ENCODE data around the gene TPCN1. TPM values are rescaled to one million over a fixed set of nuclear protein-coding genes. Genes with fewer than 3 reads are reported as not detected.

The TPCN1 gene
- total and polyA plus RNA-seq, 2 donors = 19.3 to 39.3 TPM

DNA sequence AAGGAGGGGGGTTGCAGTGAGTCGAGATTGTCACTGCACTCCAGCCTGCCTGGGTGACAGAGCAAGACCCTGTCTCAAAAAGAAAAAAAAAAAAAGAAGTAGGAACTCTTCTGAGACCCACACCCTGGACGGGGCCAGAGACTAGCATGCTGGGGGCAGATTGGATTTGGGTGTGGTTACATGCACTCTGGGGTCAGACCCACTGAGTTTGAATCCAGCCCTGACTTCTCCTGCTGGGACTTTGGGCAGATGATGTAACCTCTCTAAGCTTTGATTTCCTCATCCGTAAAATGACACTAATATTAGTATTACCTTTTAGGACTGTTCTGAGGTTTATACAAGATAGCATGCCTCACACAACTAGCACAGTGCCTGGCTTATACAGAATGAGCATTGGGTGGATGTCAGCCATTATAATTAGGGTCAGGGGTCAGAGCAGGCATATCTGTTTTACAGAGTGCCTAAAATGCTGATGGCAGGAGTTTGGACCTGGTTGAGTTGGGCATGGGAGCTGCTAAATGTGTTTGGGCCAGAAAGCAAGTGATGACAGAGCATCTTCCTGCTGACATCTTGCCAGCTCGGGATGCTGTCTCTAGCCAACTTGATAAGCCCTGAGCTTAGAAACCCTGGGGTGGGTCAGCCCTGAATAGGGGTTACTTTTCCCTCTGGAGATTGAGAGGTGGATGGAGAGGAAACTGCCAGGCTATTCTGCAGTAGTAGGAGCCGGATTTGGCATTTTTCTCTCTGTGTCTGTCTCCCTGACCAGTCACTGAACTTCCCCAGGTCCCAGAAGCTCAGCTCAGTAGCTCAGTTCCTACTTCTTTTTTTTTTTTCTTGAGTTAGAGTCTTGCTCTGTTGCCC is 15.5 kb downstream of the TPCN1 start:
- 72% methylated on average over 5 of the region's 5 CpGs for WGBS
- DNase-seq (ENCODE audit: extremely low spot score) = no peak
- no peaks in the 10 kb centered on the region for H3K4me1 ChIP-seq (ENCODE audit: insufficient read depth)
- H3K36me3 ChIP-seq (ENCODE audit: insufficient read depth) = peaks cover 6% of the 10 kb centered on the region
- H3K4me3 ChIP-seq (ENCODE audit: low read depth, low read length) = no peak overlapping the region
- H3K27ac ChIP-seq (ENCODE audit: low read depth) = no peak overlapping the region

DNA sequence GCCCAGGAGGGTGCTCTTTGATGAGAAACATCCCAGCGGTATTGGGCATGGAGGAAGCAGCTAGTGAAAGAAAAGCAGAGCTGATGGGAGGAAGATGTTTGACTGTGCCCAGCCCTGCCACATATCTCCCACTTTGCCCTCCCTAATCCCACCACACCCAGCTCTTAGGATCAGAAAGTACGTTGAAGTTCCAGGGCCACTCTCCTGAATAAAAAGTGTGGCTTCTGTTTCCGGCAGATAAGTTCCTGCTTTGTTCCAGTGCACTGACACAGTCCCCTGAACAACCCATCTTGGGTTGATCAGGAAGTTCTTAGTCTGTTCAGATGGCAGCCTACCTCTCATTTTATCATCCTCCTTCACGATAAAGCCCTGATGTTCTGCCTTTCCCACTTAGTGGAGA is 16.5 kb downstream of the TPCN1 start:
- WGBS = 89% methylated on average over 4 of the region's 4 CpGs
- no peak for DNase-seq (ENCODE audit: extremely low spot score)
- H3K4me3 ChIP-seq (ENCODE audit: low read depth, low read length) = no peak overlapping the region
- H3K36me3 ChIP-seq (ENCODE audit: insufficient read depth) = peaks cover 6% of the 10 kb centered on the region
- peak overlapping the region; percentile 27 for H3K27ac ChIP-seq (ENCODE audit: low read depth)
- no peaks in the 10 kb centered on the region for H3K4me1 ChIP-seq (ENCODE audit: insufficient read depth)

DNA sequence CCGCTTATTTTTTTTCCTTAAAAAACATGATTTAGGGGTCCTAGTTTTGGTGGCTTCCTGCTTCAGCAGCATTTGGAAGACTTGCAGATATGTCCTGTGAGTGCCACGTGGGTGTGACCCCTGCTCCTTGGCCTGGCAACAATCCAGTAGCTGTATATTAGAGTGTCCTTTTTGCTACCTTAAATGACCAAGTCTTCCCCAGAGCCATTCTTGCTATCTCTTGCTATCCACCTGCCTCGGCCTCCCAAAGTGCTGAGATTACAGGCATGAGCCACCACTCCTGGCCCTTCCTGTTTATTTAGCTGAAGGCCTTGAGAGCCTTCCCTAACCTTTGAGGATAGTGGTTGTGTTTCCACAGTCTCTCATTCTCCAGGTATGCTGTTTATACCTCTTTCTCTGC is 17.0 kb downstream of the TPCN1 start:
- Histone ChIP-seq H3K27ac (ENCODE audit: low read depth) (no peak overlapping the region), H3K4me3 (ENCODE audit: low read depth, low read length) (no peak overlapping the region), H3K36me3 (ENCODE audit: insufficient read depth) (peaks cover 3% of the 10 kb centered on the region), H3K4me1 (ENCODE audit: insufficient read depth) (no peaks in the 10 kb centered on the region)
- DNase-seq (ENCODE audit: extremely low spot score) = no peak
- 75% methylated on average over 3 of the region's 3 CpGs for WGBS

DNA sequence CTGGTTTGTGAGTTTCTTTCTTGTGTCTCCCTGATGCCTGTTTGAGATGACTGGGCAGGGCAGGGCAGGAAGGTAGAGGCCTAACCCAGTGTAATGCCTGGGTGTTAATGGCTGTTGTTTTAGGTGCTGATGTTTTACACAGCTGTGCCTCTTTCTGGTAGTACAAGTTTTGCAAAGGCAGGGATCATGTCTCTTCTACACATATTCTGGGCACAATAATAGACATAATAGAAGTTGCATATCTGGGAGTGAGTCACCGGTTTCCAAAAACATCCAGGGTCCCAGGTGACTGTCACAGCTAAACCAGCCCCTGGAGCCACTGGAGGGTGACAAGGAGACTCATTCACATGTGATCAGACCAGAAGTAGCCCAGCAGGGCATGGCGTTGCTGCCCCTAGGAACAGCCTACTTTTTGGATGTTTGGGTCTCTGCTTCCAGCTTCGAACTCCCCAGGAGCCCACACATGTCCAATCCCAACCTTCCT is 18.1 kb downstream of the TPCN1 start:
- H3K4me3 ChIP-seq (ENCODE audit: low read depth, low read length) = no peak overlapping the region
- H3K36me3 ChIP-seq (ENCODE audit: insufficient read depth) = no peaks in the 10 kb centered on the region
- DNase-seq (ENCODE audit: extremely low spot score) = no peak
- H3K27ac ChIP-seq (ENCODE audit: low read depth) = peak overlapping the region; percentile 52
- 68% methylated on average over 3 of the region's 3 CpGs for WGBS
- H3K4me1 ChIP-seq (ENCODE audit: insufficient read depth) = no peaks in the 10 kb centered on the region

DNA sequence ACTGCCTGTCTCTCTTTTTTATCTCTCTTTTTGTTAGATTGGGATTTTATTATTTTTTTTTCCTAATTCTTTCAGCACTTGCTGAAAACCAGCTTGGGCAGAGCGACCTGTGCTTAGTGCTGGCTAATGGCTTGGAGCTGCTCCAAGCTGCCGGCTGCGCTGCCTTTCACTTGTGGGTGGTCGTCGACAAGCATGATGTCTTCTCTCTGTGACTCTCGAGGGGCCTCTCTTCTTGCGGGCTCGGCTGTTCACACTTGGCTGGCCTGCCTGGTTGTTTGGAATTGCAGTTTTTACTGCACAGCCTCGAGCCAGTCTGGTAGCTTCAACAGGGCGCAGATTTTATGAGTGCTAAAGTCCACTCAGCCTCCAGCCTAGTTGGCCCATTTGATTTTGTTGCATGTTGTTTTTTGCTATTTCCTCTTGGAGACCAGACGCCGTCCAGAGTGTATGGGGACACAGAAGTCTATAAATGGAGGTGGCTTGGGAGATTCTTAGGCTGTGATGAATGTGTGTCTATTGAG is 18.6 kb downstream of the TPCN1 start:
- H3K4me3 ChIP-seq (ENCODE audit: low read depth, low read length) = no peak overlapping the region
- WGBS = 34% methylated on average over 12 of the region's 12 CpGs
- H3K36me3 ChIP-seq (ENCODE audit: insufficient read depth) = no peaks in the 10 kb centered on the region
- no peaks in the 10 kb centered on the region for H3K4me1 ChIP-seq (ENCODE audit: insufficient read depth)
- H3K27ac ChIP-seq (ENCODE audit: low read depth) = peak overlapping the region; percentile 52
- no peak for DNase-seq (ENCODE audit: extremely low spot score)

DNA sequence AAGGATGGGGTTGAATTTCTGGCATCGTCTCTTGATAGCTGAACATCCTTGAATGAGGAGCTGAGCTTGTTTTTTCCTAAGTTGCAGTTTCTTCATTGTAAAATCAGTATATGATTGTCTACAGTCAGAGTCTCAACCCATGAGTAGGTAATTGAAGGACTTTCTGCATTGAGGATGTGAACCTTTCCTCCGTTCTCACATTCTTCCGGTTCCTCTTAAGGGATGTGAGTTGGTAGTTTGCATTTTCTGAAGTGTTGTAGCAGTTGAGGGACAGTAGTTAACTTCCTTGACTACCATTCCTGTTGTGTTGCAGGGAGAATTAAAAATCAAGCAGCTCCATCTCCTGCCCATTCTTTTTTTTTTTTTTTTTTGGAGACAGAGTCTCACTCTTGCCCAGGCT is 19.1 kb downstream of the TPCN1 start:
- 87% methylated on average over 3 of the region's 3 CpGs for WGBS
- peak overlapping the region; percentile 31 for H3K27ac ChIP-seq (ENCODE audit: low read depth)
- no peak for DNase-seq (ENCODE audit: extremely low spot score)
- no peaks in the 10 kb centered on the region for H3K36me3 ChIP-seq (ENCODE audit: insufficient read depth)
- H3K4me3 ChIP-seq (ENCODE audit: low read depth, low read length) = no peak overlapping the region
- H3K4me1 ChIP-seq (ENCODE audit: insufficient read depth) = no peaks in the 10 kb centered on the region

DNA sequence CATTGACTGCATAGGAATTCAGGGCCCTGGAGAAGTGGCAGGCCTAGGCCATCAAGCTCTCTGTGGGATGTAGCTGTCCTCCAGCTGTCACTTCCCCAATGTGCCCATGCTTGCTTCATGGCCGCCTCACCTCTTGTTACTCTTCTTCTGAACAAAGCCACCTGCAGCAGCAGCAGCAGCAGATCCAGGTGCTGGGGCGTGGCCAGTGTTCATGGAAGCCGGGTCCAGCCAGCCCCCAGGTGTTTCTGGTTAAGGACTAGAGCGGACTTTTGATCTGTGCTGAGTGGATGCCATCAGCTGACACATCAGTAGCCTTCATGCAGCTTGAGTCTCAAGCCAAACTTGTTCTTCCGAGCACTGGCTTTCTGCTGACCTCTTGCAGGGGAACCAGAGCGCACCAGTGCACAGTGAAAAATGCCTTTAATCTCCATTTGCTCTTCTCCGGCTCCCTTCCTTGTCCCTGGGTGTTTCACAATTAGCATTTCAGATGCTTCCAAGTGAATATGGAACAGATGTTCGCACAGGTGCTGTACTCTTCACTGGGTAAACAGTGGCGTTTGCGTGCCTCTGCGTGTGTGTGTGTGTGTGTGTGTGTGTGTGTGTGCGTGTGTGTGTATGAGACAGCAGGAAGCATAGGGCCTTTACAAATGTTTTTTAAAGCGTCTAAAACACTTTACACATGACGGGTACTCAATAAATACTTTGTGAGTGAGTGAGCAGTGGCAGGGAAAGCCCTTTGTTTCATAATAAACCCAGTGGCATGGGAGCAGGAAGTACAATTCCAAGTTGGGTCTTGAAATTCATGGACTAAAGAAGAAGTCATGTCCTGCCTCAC is 20.1 kb downstream of the TPCN1 start:
- H3K36me3 ChIP-seq (ENCODE audit: insufficient read depth) = no peaks in the 10 kb centered on the region
- DNase-seq (ENCODE audit: extremely low spot score) = no peak
- no peak overlapping the region for H3K4me3 ChIP-seq (ENCODE audit: low read depth, low read length)
- 77% methylated on average over 14 of the region's 14 CpGs for WGBS
- H3K4me1 ChIP-seq (ENCODE audit: insufficient read depth) = no peaks in the 10 kb centered on the region
- peak overlapping the region; percentile 76 for H3K27ac ChIP-seq (ENCODE audit: low read depth)

DNA sequence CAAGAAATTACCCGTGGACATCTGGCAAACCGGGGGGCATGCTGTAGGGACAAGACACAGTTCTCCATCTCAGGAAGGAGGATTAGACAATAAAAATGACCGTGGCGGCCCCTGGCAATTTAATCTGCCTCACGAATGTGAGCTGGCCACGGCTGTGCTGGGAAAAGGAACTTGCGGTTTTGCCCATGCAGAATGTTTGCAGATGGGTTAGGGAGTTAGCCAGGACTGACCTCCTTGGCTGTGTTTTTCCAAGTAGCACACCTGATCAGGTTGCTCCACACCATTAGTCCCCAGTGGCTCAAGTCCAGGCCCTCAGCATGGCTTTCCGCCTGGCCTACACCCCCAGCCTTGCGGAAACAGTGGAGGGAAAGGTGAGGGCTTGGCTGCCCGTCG is 20.8 kb downstream of the TPCN1 start:
- H3K27ac ChIP-seq (ENCODE audit: low read depth) = peak overlapping the region; percentile 84
- WGBS = 82% methylated on average over 11 of the region's 11 CpGs
- DNase-seq (ENCODE audit: extremely low spot score) = no peak
- H3K4me3 ChIP-seq (ENCODE audit: low read depth, low read length) = no peak overlapping the region
- H3K36me3 ChIP-seq (ENCODE audit: insufficient read depth) = no peaks in the 10 kb centered on the region
- H3K4me1 ChIP-seq (ENCODE audit: insufficient read depth) = no peaks in the 10 kb centered on the region

DNA sequence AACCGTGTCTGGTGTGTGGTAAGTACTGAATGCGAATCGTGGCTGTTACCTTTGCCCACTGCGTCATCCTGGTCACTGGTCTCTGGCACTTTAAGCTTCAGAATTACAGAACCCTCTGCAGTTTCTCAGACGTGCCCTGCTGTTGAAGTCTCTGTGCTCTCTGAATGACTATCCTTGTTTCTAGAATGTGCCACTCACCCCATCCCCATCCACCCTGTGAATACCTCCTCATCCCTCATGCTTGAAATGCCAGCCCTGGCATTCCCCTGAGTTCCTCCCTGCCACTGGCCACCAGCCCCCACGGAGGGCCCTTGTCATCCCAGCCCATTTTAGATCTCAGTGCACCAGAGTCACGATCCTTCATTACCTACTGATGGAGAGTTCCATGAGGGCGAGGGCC is 21.3 kb downstream of the TPCN1 start:
- WGBS = 95% methylated on average over 8 of the region's 8 CpGs
- no peak for DNase-seq (ENCODE audit: extremely low spot score)
- no peak overlapping the region for H3K4me3 ChIP-seq (ENCODE audit: low read depth, low read length)
- no peaks in the 10 kb centered on the region for H3K4me1 ChIP-seq (ENCODE audit: insufficient read depth)
- H3K27ac ChIP-seq (ENCODE audit: low read depth) = peak overlapping the region; percentile 84
- H3K36me3 ChIP-seq (ENCODE audit: insufficient read depth) = no peaks in the 10 kb centered on the region

DNA sequence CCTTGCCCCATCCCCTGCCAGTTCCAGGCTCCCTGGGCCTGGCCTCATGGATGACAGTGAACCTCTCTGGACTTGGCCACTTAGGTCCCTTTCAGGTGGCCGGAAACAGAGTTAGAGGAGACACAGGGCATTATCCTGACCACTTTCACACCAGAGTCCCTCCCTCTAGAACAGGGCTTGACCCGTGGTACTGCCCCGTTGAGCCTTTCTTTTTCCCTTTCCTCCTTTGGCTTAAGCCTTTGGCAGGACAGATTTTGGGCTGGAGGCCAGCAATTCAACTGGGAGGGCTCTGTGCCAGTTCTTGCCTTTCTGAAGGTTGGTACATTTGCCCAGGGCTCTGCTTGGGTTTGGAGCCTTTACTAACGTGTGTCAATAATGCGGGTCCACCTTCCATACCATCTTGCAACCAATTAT is 22.8 kb downstream of the TPCN1 start:
- DNase-seq (ENCODE audit: extremely low spot score) = no peak
- H3K4me3 ChIP-seq (ENCODE audit: low read depth, low read length) = no peak overlapping the region

DNA sequence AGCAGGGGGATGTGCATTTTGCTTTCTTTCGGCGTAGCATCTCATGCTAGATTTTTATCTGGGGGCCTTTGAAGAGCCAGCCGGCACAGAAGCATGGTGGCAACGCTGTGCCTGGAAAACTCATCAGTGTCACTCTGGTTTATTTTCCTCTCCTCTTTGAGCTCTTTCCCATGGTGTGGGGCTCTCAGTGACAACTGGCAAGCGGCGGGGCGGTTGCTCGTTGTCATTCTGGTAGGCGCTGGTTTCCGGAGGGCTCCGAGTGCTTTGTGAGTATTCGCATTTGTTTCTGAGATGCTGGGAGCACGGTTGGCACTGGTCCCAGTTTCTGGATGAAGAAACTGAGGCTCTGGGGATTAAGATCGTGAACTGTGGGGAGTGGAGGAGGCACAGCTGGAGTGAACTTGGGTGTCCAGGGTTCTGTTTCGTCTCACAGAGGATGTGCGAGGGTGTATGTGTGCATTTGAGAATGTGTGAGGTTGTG is 23.3 kb downstream of the TPCN1 start:
- Histone ChIP-seq H3K4me1 (ENCODE audit: insufficient read depth) (no peaks in the 10 kb centered on the region), H3K36me3 (ENCODE audit: insufficient read depth) (no peaks in the 10 kb centered on the region), H3K27ac (ENCODE audit: low read depth) (no peak overlapping the region), H3K4me3 (ENCODE audit: low read depth, low read length) (no peak overlapping the region)
- WGBS = 76% methylated on average over 16 of the region's 16 CpGs
- DNase-seq (ENCODE audit: extremely low spot score) = no peak

More for the DNA sequence above, 22.8 kb downstream of the TPCN1 start:
- peak overlapping the region; percentile 48 for H3K27ac ChIP-seq (ENCODE audit: low read depth)
- 51% methylated on average over 5 of the region's 5 CpGs for WGBS
- no peaks in the 10 kb centered on the region for H3K4me1 ChIP-seq (ENCODE audit: insufficient read depth)
- no peaks in the 10 kb centered on the region for H3K36me3 ChIP-seq (ENCODE audit: insufficient read depth)

DNA sequence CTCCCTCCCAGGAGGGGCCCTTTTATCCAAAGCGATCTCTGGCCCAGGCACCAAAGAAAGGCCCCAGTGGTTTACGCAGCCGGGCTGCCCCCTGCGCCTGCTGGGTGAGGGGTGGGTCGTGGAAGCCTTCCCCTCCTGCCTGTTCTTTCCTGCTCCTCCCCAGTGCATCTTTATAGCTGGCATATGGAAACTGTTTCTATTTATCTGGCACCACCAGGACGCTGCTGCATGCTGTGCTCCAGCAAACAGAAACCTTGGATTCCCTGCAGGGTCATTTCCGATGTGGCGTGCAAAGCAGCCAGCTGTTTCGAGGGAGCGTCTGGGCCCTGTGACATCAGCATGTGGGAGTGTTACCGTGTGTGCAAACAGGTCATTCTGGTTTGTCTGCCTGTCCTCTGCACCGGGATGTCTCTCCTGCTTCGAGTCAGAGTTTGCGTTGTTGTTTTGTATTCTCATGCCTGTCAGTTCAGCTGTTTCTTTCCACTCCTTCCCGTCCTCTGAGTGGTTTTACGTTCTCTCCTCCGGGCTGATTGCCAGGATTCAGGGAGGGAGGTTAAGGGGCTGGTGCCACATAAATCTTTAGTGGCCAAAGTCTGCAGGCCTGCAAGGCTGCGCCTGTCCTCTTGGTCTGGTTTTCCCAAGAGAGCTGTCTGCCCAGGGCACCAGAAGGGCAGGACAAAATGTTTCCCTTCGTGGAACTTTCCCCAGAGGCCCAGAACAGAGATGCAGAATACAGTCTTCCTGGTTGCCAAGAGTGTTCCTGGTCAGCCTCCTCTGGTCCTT is 24.6 kb downstream of the TPCN1 start:
- Histone ChIP-seq H3K4me1 (ENCODE audit: insufficient read depth) (no peaks in the 10 kb centered on the region), H3K4me3 (ENCODE audit: low read depth, low read length) (no peak overlapping the region), H3K27ac (ENCODE audit: low read depth) (peak overlapping the region; percentile 83), H3K36me3 (ENCODE audit: insufficient read depth) (no peaks in the 10 kb centered on the region)
- DNase-seq (ENCODE audit: extremely low spot score) = peak; percentile 95
- WGBS = 12% methylated on average over 19 of the region's 19 CpGs
